Left renal cortex interstitium (tissue), 4 donors: ENCODE measurements around the gene DSG3. TPM values are rescaled to one million over a fixed set of nuclear protein-coding genes. Genes with fewer than 3 reads are reported as not detected.

Experiments used
- DNase-seq, 4 donors: peaks; one replicate each; pipeline ENCODE4 v3.0.0-alpha.2; 2013; ENCODE audit warnings: low read depth in 4 of 4, low spot score in 2 of 4, missing footprints in 1 of 4
- polyA plus RNA-seq, 4 donors: library from polyadenylated mRNA; unstranded; fragments of 120-200 nt; gene quantifications; one replicate each; pipeline ENCODE4 v1.2.1, GENCODE V29; 2013; ENCODE audit not compliant: insufficient read length in 4 of 4

The DSG3 gene
- polyA plus RNA-seq, 4 donors: not detected

- DNase-seq: no peak
These were observed 17.9 kb upstream of the DSG3 start for GRCh38 chr18:31429623-31430022.

- DNase-seq: no peak
These were observed 17.5 kb upstream of the DSG3 start for GRCh38 chr18:31430072-31430471.

GRCh38 chr18:31430554-31430953 lies 17.0 kb upstream of the DSG3 start:
- no peak for DNase-seq

- no peak for DNase-seq
These were observed 15.2 kb upstream of the DSG3 start for GRCh38 chr18:31432316-31432715.

GRCh38 chr18:31436825-31437224 lies 10.7 kb upstream of the DSG3 start:
- DNase-seq: no peak

GRCh38 chr18:31438402-31438801 lies 9.1 kb upstream of the DSG3 start:
- DNase-seq: no peak

GRCh38 chr18:31439807-31440325 lies 7.7 kb upstream of the DSG3 start:
- no peak for DNase-seq

- DNase-seq: no peak
These were observed 6.8 kb upstream of the DSG3 start for GRCh38 chr18:31440787-31441186.

- no peak for DNase-seq
These were observed 6.0 kb upstream of the DSG3 start for GRCh38 chr18:31441493-31441892.

- DNase-seq: no peak
These were observed 3.4 kb upstream of the DSG3 start for GRCh38 chr18:31444142-31444541.

- DNase-seq: no peak
These were observed 1.6 kb upstream of the DSG3 start for GRCh38 chr18:31445908-31446307.

- no peak for DNase-seq
These were observed 687 bp upstream of the DSG3 start for GRCh38 chr18:31446854-31447253.

- no peak for DNase-seq
These were observed 2.9 kb downstream of the DSG3 start for GRCh38 chr18:31450409-31450808.

- DNase-seq: no peak
These were observed 4.1 kb downstream of the DSG3 start for GRCh38 chr18:31451625-31452024.

GRCh38 chr18:31454066-31454708 lies 6.6 kb downstream of the DSG3 start:
- no peak for DNase-seq

- DNase-seq: no peak
These were observed 22.1 kb downstream of the DSG3 start for GRCh38 chr18:31469629-31470028.

- no peak for DNase-seq
These were observed 31.1 kb downstream of the DSG3 start for GRCh38 chr18:31478688-31479087.

- no peak for DNase-seq
These were observed 34.5 kb downstream of the DSG3 start for GRCh38 chr18:31482051-31482450.

GRCh38 chr18:31483396-31483795 lies 35.9 kb downstream of the DSG3 start:
- DNase-seq: no peak

- no peak for DNase-seq
These were observed 36.9 kb downstream of the DSG3 start for GRCh38 chr18:31484461-31484860.

- DNase-seq: no peak
These were observed 38.6 kb downstream of the DSG3 start for GRCh38 chr18:31486165-31486564.

GRCh38 chr18:31487246-31488015 lies 39.9 kb downstream of the DSG3 start:
- DNase-seq: no peak
